Gastrocnemius medialis (tissue), 4 donors: Measurements from ENCODE around the gene SHISA8. TPM values are rescaled to one million over a fixed set of nuclear protein-coding genes. Genes with fewer than 3 reads are reported as not detected.

Experiments
- ATAC-seq, 2 donors: fragments of 150-250 bp; one replicate each; pipeline ENCODE4 v1.9.1; 2016
- DNase-seq, 2 donors: peaks; one replicate each; pipeline ENCODE4 v3.0.0-alpha.2; 2019
- H3K27ac ChIP-seq, 4 donors: fragments of 200-600 bp; sonication (generic); 1 replicate in 1 of 4; 2 replicates in 3 of 4; pipeline ENCODE4 v1.5.1; 2016 to 2018; ENCODE audit warnings: mild to moderate bottlenecking in 2 of 4, moderate library complexity in 1 of 4
- H3K27me3 ChIP-seq, 3 donors: fragments of 200-600 bp; sonication (generic) in 2 of 3; 1 replicate in 1 of 3; 2 replicates in 2 of 3; pipeline versions ENCODE4 v1.5.1 to v1.6.0; 2016 to 2019; ENCODE audit warnings: mild to moderate bottlenecking in 1 of 3, moderate library complexity in 1 of 3
- H3K36me3 ChIP-seq, 2 donors: fragments of 200-600 bp; sonication (generic) in 1 of 2; one replicate each; pipeline ENCODE4 v1.5.1; 2017 to 2018
- H3K4me1 ChIP-seq, 2 donors: fragments of 200-600 bp; sonication (generic) in 1 of 2; one replicate each; pipeline ENCODE4 v1.5.1; 2016 to 2017; ENCODE audit warnings: mild to moderate bottlenecking in 2 of 2
- H3K4me3 ChIP-seq, 4 donors: fragments of 200-600 bp; sonication (generic) in 3 of 4; 1 replicate in 1 of 4; 2 replicates in 3 of 4; pipeline ENCODE4 v1.5.1; 2016 to 2019; ENCODE audit warnings: mild to moderate bottlenecking in 2 of 4
- H3K9me3 ChIP-seq, 3 donors: fragments of 200-600 bp; sonication (generic) in 2 of 3; 1 replicate in 1 of 3; 2 replicates in 2 of 3; pipeline ENCODE4 v1.5.1; 2016 to 2019
- CTCF ChIP-seq, 5 experiments: fragments of 450-650 bp in 3 of 5; fragments of 200-600 bp in 2 of 5; sonication (generic) in 2 of 5; IDR thresholded peaks in 4 of 5; conservative IDR thresholded peaks in 1 of 5; 1 replicate in 4 of 5; 2 replicates in 1 of 5; pipeline ENCODE4 v1.5.1; 2016 to 2019; ENCODE audit warnings: antibody characterized with exemption in 5 of 5, mild to moderate bottlenecking in 3 of 5, moderate library complexity in 3 of 5
- POLR2A ChIP-seq, 2 donors: fragments of 450-650 bp; IDR thresholded peaks; one replicate each; pipeline ENCODE4 v1.6.1; 2017; ENCODE audit warnings: antibody characterized with exemption in 2 of 2, mild to moderate bottlenecking in 2 of 2, moderate library complexity in 2 of 2
- in situ Hi-C, 4 donors: fragments of 200-750 bp; cut with MboI; loops; one replicate each; pipeline versions ENCODE4 v1.15.0 to v1.8.0; 2017; ENCODE audit warnings: low sequenced_read_pairs in 4 of 4
- intact Hi-C: fragments of 100-400 bp; cut with DNase I; formaldehyde crosslinking; loops from one replicate; pipeline ENCODE4 v1.15.1; 2023; ENCODE audit warnings: low total_unique reads
- total RNA-seq, 4 donors: library from RNA; depleted of rRNA; stranded (reverse); fragments of >200 nt; gene quantifications; one replicate each; pipeline versions ENCODE4 v1.1.0 to v1.2.3, GENCODE V29; 2016

The SHISA8 gene
- total RNA-seq, 4 donors from 2014 or later: not detected

- H3K4me1 ChIP-seq: peaks cover 3 to 33% of the 10 kb centered on the region in 2 donors
- DNase-seq: peak; percentile 61 to 81
- H3K27me3 ChIP-seq: no peaks in the 10 kb centered on the region
- in situ Hi-C loops: loop anchor here (5.0 to 10.0 kb wide), 5 partner anchors 109 to 246 kb away; partner anchors contain the start of genes MEI1 (in 4 of the 4) and SREBF2 (in 1 of the 4)
- H3K27ac ChIP-seq: peak overlapping the region in 3 of 4 donors; percentile 29 to 57 (median 39)
- H3K9me3 ChIP-seq: no peaks in the 10 kb centered on the region
- intact Hi-C loops: loop anchor here (1.0 kb wide), 3 partner anchors 119 to 244 kb away; no protein-coding TSS in a partner anchor
- TF ChIP-seq POLR2A (IDR thresholded peaks at IDR 0.05) (no peak), CTCF (IDR thresholded peaks at IDR 0.05 in 4 of 5, conservative IDR thresholded peaks at IDR 0.05 in 1 of 5) (peak; percentile 94 to 98 (median 97))
- no peak overlapping the region for H3K4me3 ChIP-seq
- ATAC-seq: peak; percentile 63 to 79
- no peaks in the 10 kb centered on the region for H3K36me3 ChIP-seq
These were observed 26.2 kb upstream of the SHISA8 start for GRCh38 chr22:41940832-41941765.

- no peak for ATAC-seq
- TF ChIP-seq POLR2A (IDR thresholded peaks at IDR 0.05) (no peak), CTCF (IDR thresholded peaks at IDR 0.05 in 4 of 5, conservative IDR thresholded peaks at IDR 0.05 in 1 of 5) (no peak)
These were observed 25.3 kb upstream of the SHISA8 start for GRCh38 chr22:41939981-41940831.

DNA sequence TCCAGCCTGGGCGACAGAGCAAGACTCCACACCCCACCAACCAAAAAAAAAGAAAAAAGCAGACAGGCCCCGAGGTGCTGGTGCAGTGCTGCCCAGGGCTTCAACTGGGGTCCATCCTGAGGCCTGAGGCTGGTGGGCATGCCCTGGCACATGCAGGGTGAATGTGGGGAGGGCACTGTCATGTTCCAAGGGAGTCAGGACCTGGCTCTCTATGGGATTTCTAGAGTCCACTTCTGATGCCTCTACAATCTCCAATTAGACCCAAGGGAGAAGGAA lies 22.0 kb upstream of the SHISA8 start:
- TF ChIP-seq CTCF (IDR thresholded peaks at IDR 0.05 in 4 of 5, conservative IDR thresholded peaks at IDR 0.05 in 1 of 5) (no peak), POLR2A (IDR thresholded peaks at IDR 0.05) (no peak)
- H3K27me3 ChIP-seq: no peaks in the 10 kb centered on the region
- intact Hi-C loops (no loop called here), in situ Hi-C loops (no loop called here)
- no peaks in the 10 kb centered on the region for H3K36me3 ChIP-seq
- H3K27ac ChIP-seq: no peak overlapping the region
- H3K9me3 ChIP-seq: no peaks in the 10 kb centered on the region
- H3K4me3 ChIP-seq: no peak overlapping the region
- peaks cover 8 to 32% of the 10 kb centered on the region in 2 donors for H3K4me1 ChIP-seq
- DNase-seq (no peak), ATAC-seq (no peak)

More at GRCh38 chr22:41939981-41940831, 25.3 kb upstream of the SHISA8 start:
- Histone ChIP-seq H3K36me3 (no peaks in the 10 kb centered on the region), H3K27me3 (no peaks in the 10 kb centered on the region), H3K4me3 (no peak overlapping the region), H3K4me1 (peaks cover 3 to 29% of the 10 kb centered on the region in 2 donors), H3K9me3 (no peaks in the 10 kb centered on the region), H3K27ac (peak overlapping the region in 3 of 4 donors; percentile 29 to 57 (median 39))
- in situ Hi-C loops: loop anchor here (5.0 to 10.0 kb wide), 5 partner anchors 108 to 245 kb away; partner anchors contain the start of genes MEI1 (in 4 of the 4) and SREBF2 (in 1 of the 4)
- DNase-seq: peak in 1 of 2 donors; percentile 41
- intact Hi-C loops: no loop called here

- H3K9me3 ChIP-seq: no peaks in the 10 kb centered on the region
- no peak for TF ChIP-seq CTCF (IDR thresholded peaks at IDR 0.05 in 4 of 5, conservative IDR thresholded peaks at IDR 0.05 in 1 of 5)
- TF ChIP-seq POLR2A (IDR thresholded peaks at IDR 0.05): no peak
- no peak for DNase-seq
- no peak overlapping the region for H3K4me3 ChIP-seq
- no peak for ATAC-seq
- H3K27me3 ChIP-seq: no peaks in the 10 kb centered on the region
- peaks cover 8 to 26% of the 10 kb centered on the region in 2 donors for H3K4me1 ChIP-seq
- in situ Hi-C loops: no loop called here
- intact Hi-C loops: no loop called here
- peak overlapping the region in 1 of 4 donors; percentile 6 for H3K27ac ChIP-seq
- no peaks in the 10 kb centered on the region for H3K36me3 ChIP-seq
These were observed 20.6 kb upstream of the SHISA8 start for GRCh38 chr22:41935509-41935908.
